Hepatocyte (in vitro differentiated cells): ENCODE results near the gene ARHGEF12. TPM values are rescaled to one million over a fixed set of nuclear protein-coding genes. Genes with fewer than 3 reads are reported as not detected.
A peak's percentile ranks its signal among the peaks of the same experiment; 100 is the strongest.

Experiments used
- DNase-seq: peaks from one replicate; pipeline ENCODE4 v3.0.0-alpha.2; 2016; ENCODE audit warnings: low spot score
- H2AFZ ChIP-seq: fragments of 200-600 bp; sonication (generic); 2 replicates; pipeline ENCODE4 v1.6.0; 2016; ENCODE audit warnings: antibody characterized with exemption, mild to moderate bottlenecking
- H3K27ac ChIP-seq: fragments of 200-600 bp; sonication (generic); 2 replicates; pipeline ENCODE4 v1.5.1; 2016; ENCODE audit warnings: mild to moderate bottlenecking
- H3K27me3 ChIP-seq: fragments of 200-600 bp; sonication (generic); 2 replicates; pipeline ENCODE4 v1.6.1; 2016
- H3K36me3 ChIP-seq: fragments of 200-600 bp; sonication (generic); replicated peaks from 2 replicates; pipeline ENCODE4 v1.5.1; 2016; ENCODE audit warnings: low read depth; ENCODE audit not compliant: insufficient read depth
- H3K4me1 ChIP-seq: fragments of 200-600 bp; sonication (generic); 2 replicates; pipeline ENCODE4 v1.5.1; 2016; ENCODE audit warnings: mild to moderate bottlenecking, moderate library complexity; ENCODE audit not compliant: insufficient read depth
- H3K4me2 ChIP-seq: fragments of 200-600 bp; sonication (generic); 2 replicates; pipeline ENCODE4 v1.6.0; 2016
- H3K4me3 ChIP-seq: fragments of 200-600 bp; sonication (generic); 2 replicates; pipeline ENCODE4 v1.5.1; 2016; ENCODE audit warnings: mild to moderate bottlenecking
- H3K79me2 ChIP-seq: fragments of 200-600 bp; sonication (generic); 2 replicates; pipeline ENCODE4 v1.6.0; 2017; ENCODE audit warnings: mild to moderate bottlenecking
- H3K9me2 ChIP-seq: fragments of 200-600 bp; sonication (generic); replicated peaks from 2 replicates; pipeline ENCODE4 v1.6.0; 2017; ENCODE audit warnings: mild to moderate bottlenecking; ENCODE audit not compliant: insufficient read depth
- H3K9me3 ChIP-seq: fragments of 200-600 bp; sonication (generic); 2 replicates; pipeline ENCODE4 v1.5.1; 2016; ENCODE audit warnings: low read depth, mild to moderate bottlenecking
- H4K20me1 ChIP-seq: fragments of 200-600 bp; sonication (generic); 2 replicates; pipeline ENCODE4 v1.6.0; 2016; ENCODE audit warnings: mild to moderate bottlenecking; ENCODE audit not compliant: insufficient read depth, poor library complexity, severe bottlenecking
- EZH2 ChIP-seq: fragments of 200-600 bp; sonication (generic); IDR thresholded peaks from 2 replicates; pipeline ENCODE4 v1.6.1; 2016; ENCODE audit warnings: antibody characterized with exemption, mild to moderate bottlenecking, borderline replicate concordance
- EZH2phosphoT487 ChIP-seq: fragments of 200-600 bp; sonication (generic); IDR thresholded peaks from one replicate; pipeline ENCODE4 v1.6.1; 2018; ENCODE audit warnings: antibody characterized with exemption, mild to moderate bottlenecking, low read depth, moderate library complexity; ENCODE audit not compliant: unreplicated experiment, severe bottlenecking
- WGBS: methylation state at CpG from one replicate; pipeline ENCODE4 v1.1.6; 2016; ENCODE audit warnings: low lambda C conversion rate; ENCODE audit errors: missing lambda C conversion rate; 5-methylcytosine and 5-hydroxymethylcytosine counted together
- polyA plus RNA-seq: library from polyadenylated mRNA; unstranded; fragments of >200 nt; fragmentation: Nextera tagmentation; extraction: Ambion mirVana; gene quantifications from 2 replicates; pipeline ENCODE4 v1.2.1, GENCODE V29; 2016
- total RNA-seq: library from RNA; depleted of rRNA; stranded (reverse); fragments of >200 nt; gene quantifications from 2 replicates; pipeline ENCODE4 v1.2.3, GENCODE V29; 2014
- TF ChIP-seq, protein P1 (sequence below): fragments of 200-600 bp; sonication (generic); IDR thresholded peaks from 2 replicates; pipeline ENCODE4 v1.5.1; 2016; ENCODE audit warnings: antibody characterized with exemption, mild to moderate bottlenecking; ENCODE audit not compliant: poor library complexity

The ARHGEF12 gene
- total and polyA plus RNA-seq, 2 experiments from 2014 or later: 21.2 to 75.1 TPM

DNA sequence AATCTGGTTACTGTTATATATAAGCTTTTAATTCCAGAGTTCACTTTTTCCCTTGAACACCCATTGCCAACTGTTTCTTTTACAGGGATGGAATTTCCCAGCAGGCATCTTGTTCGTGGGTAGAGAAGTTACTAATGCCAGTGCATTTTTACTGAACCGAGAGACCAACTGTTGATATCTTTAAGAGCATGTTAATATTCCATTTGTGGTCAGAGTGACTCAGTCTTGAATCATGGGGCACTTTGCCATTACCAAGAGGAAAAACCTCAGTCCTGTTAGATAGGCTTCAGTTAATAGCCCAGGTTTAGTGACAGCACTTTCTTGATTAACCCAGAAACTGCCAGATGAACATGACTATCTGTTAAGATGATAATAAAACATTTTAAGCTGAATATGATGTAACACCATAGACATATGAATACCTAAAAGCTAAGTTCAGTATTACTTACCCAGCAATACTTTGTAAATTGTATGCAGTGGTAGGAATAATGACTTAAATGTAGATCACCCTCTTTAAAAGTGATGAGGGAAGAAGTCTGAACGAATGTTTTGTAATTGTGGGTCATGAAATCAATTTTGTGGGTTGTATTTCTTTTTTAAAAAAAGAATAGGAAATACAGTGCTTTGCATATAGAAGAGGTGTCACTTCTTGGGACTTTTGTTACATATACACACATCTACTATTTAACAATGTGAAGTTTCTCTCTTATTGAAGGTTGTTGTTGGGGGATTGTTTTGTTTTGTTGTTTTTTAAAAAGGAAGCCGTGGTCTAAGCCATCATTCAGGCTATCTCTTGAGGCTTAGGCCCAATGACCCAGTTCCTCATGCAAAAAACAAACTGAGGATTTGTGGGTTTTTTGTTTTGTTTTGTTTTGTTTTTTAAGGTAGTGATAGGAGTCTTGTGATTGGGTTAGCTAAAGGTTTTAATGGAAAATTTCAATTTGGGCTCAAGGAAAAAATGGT lies 96.1 kb downstream of the ARHGEF12 start:
- DNase-seq: peak; percentile 73
- WGBS: 53% methylated on average over 4 of the region's 4 CpGs
- peak overlapping the region; percentile 6 for H3K4me2 ChIP-seq
- TF ChIP-seq, protein P1, sequence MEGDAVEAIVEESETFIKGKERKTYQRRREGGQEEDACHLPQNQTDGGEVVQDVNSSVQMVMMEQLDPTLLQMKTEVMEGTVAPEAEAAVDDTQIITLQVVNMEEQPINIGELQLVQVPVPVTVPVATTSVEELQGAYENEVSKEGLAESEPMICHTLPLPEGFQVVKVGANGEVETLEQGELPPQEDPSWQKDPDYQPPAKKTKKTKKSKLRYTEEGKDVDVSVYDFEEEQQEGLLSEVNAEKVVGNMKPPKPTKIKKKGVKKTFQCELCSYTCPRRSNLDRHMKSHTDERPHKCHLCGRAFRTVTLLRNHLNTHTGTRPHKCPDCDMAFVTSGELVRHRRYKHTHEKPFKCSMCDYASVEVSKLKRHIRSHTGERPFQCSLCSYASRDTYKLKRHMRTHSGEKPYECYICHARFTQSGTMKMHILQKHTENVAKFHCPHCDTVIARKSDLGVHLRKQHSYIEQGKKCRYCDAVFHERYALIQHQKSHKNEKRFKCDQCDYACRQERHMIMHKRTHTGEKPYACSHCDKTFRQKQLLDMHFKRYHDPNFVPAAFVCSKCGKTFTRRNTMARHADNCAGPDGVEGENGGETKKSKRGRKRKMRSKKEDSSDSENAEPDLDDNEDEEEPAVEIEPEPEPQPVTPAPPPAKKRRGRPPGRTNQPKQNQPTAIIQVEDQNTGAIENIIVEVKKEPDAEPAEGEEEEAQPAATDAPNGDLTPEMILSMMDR: no peak
- no peak for TF ChIP-seq EZH2
- no peak for TF ChIP-seq EZH2phosphoT487
- H3K27ac ChIP-seq: peak overlapping the region; percentile 72
- no peaks in the 10 kb centered on the region for H3K9me3 ChIP-seq
- H4K20me1 ChIP-seq: no peaks in the 10 kb centered on the region
- H3K79me2 ChIP-seq: no peaks in the 10 kb centered on the region
- no peaks in the 10 kb centered on the region for H3K36me3 ChIP-seq
- H3K4me3 ChIP-seq: no peak overlapping the region
- H2AFZ ChIP-seq: no peak overlapping the region
- H3K27me3 ChIP-seq: no peaks in the 10 kb centered on the region
- no peaks in the 10 kb centered on the region for H3K4me1 ChIP-seq
- H3K9me2 ChIP-seq: no peaks in the 10 kb centered on the region

DNA sequence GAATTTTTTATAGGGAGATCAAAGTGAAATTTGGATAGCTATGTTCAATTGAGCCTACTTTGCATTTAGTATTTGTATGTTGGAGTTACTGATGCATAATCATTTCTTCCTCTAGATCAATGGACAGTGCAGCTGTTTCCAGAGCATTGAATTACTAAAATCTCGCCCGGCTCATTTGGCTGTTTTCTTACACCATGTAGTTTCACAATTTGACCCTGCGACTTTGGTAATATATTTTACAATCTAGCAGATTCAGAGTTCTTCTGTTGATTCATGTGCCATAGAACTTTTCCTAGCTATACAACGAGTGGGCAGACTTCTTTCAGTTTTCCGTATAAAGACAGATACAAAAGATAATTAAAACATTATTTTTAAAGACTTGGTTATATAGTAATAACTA lies 105.4 kb downstream of the ARHGEF12 start:
- TF ChIP-seq, protein P1: no peak
- no peak for TF ChIP-seq EZH2phosphoT487
- no peak for TF ChIP-seq EZH2
- no peaks in the 10 kb centered on the region for H3K9me3 ChIP-seq
- H3K79me2 ChIP-seq: peaks cover 2% of the 10 kb centered on the region
- no peak for DNase-seq
- H4K20me1 ChIP-seq: no peaks in the 10 kb centered on the region
- no peaks in the 10 kb centered on the region for H3K4me1 ChIP-seq
- no peak overlapping the region for H3K27ac ChIP-seq
- H3K4me2 ChIP-seq: no peak overlapping the region
- H3K27me3 ChIP-seq: no peaks in the 10 kb centered on the region
- H3K9me2 ChIP-seq: no peaks in the 10 kb centered on the region
- no peak overlapping the region for H3K4me3 ChIP-seq
- no peak overlapping the region for H2AFZ ChIP-seq
- 96% methylated on average over 5 of the region's 5 CpGs for WGBS
- H3K36me3 ChIP-seq: no peaks in the 10 kb centered on the region

DNA sequence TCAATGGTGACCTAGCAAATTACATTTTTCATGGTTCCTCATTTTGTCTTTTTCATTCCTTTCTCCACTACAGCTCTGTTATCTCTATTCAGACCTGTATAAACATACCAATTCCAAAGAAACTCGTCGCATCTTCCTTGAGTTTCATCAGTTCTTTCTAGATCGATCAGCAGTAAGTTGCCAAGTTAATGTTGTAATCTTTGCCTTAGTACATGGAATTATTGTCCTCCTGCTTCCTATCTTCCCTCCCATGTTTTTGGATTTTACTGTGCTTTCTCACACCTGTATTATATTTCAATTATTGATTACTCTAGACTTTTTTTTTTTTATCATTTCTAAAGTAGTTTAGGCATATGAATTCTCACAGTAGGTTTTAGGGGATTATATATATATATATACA lies 105.8 kb downstream of the ARHGEF12 start:
- 96% methylated on average over 3 of the region's 3 CpGs for WGBS
- DNase-seq: no peak
- Histone ChIP-seq H3K4me1 (no peaks in the 10 kb centered on the region), H3K9me3 (no peaks in the 10 kb centered on the region), H3K4me2 (no peak overlapping the region), H3K79me2 (peaks cover 2% of the 10 kb centered on the region), H3K36me3 (no peaks in the 10 kb centered on the region), H3K4me3 (no peak overlapping the region), H3K27ac (no peak overlapping the region), H3K9me2 (no peaks in the 10 kb centered on the region), H4K20me1 (no peaks in the 10 kb centered on the region), H2AFZ (no peak overlapping the region), H3K27me3 (no peaks in the 10 kb centered on the region)
- TF ChIP-seq, protein P1: no peak
